ENCODE data around the gene EFCAB11.

GRCh38 chr14:89924268-89924667, 30.3 kb downstream of the EFCAB11 start:
- TF ChIP-seq POLR2A (IDR thresholded peaks at IDR 0.05) (no peak), CTCF (IDR thresholded peaks at IDR 0.05) (no peak), EP300 (IDR thresholded peaks at IDR 0.05) (no peak)

All from ovary (tissue), 3 donors.